CD4-positive, alpha-beta T cell treated with Interleukin-1 beta for 1 hour (primary cell): ENCODE data around the gene MICALL2.
A peak's percentile ranks its signal among the peaks of the same experiment; 100 is the strongest.

Experiments used
- DNase-seq, 2 donors: peaks; one replicate each; pipeline ENCODE4 v3.0.0-alpha.2; 2020 to 2022

MICALL2 gene

GRCh38 chr7:1492640-1493039 lies 33.4 kb upstream of the MICALL2 start:
- DNase-seq = no peak

- no peak for DNase-seq
Observed at GRCh38 chr7:1492221-1492620, 33.0 kb upstream of the MICALL2 start.

- no peak for DNase-seq
Observed at GRCh38 chr7:1490837-1491236, 31.6 kb upstream of the MICALL2 start.

- no peak for DNase-seq
Observed at GRCh38 chr7:1489336-1489735, 30.1 kb upstream of the MICALL2 start.

- no peak for DNase-seq
Observed at GRCh38 chr7:1488016-1488415, 28.7 kb upstream of the MICALL2 start.

- DNase-seq = no peak
Observed at GRCh38 chr7:1487466-1487865, 28.2 kb upstream of the MICALL2 start.

GRCh38 chr7:1486571-1486970 lies 27.3 kb upstream of the MICALL2 start:
- DNase-seq = no peak

- no peak for DNase-seq
Observed at GRCh38 chr7:1485156-1485555, 25.9 kb upstream of the MICALL2 start.

GRCh38 chr7:1484569-1484968 lies 25.3 kb upstream of the MICALL2 start:
- no peak for DNase-seq

GRCh38 chr7:1483536-1484505 lies 24.6 kb upstream of the MICALL2 start:
- no peak for DNase-seq

- no peak for DNase-seq
Observed at GRCh38 chr7:1483079-1483478, 23.8 kb upstream of the MICALL2 start.

- DNase-seq = no peak
Observed at GRCh38 chr7:1481300-1481699, 22.0 kb upstream of the MICALL2 start.

GRCh38 chr7:1480670-1481069 lies 21.4 kb upstream of the MICALL2 start:
- no peak for DNase-seq

GRCh38 chr7:1479287-1479686 lies 20.0 kb upstream of the MICALL2 start:
- no peak for DNase-seq

- no peak for DNase-seq
Observed at GRCh38 chr7:1478480-1478879, 19.2 kb upstream of the MICALL2 start.

GRCh38 chr7:1476859-1477258 lies 17.6 kb upstream of the MICALL2 start:
- DNase-seq = no peak

- no peak for DNase-seq
Observed at GRCh38 chr7:1475991-1476390, 16.7 kb upstream of the MICALL2 start.

- no peak for DNase-seq
Observed at GRCh38 chr7:1475393-1475792, 16.1 kb upstream of the MICALL2 start.

GRCh38 chr7:1474736-1475135 lies 15.5 kb upstream of the MICALL2 start:
- DNase-seq = no peak

GRCh38 chr7:1473864-1474512 lies 14.7 kb upstream of the MICALL2 start:
- peak; percentile 81 to 86 for DNase-seq

GRCh38 chr7:1470901-1471300 lies 11.6 kb upstream of the MICALL2 start:
- DNase-seq = no peak

GRCh38 chr7:1468643-1469298 lies 9.5 kb upstream of the MICALL2 start:
- no peak for DNase-seq

- DNase-seq = no peak
Observed at GRCh38 chr7:1468203-1468602, 8.9 kb upstream of the MICALL2 start.
